LNCaP clone FGC (cell line): ENCODE data around the gene SCFD1.
"Not testable (repeated sequence)": the region's sequence is repeated elsewhere in the genome, so short reads cannot be mapped to it uniquely, and the experiment has no call there.

ENCODE experiments used
- DNase-seq: peaks from one replicate; pipeline ENCODE4 v3.0.0-alpha.2; 2011; ENCODE audit warnings: low read depth
- H3K4me3 ChIP-seq: 2 replicates; pipeline ENCODE4 v1.5.1; 2011; ENCODE audit warnings: mild to moderate bottlenecking, low read depth, low read length, control low read depth
- CTCF ChIP-seq: IDR thresholded peaks from 2 replicates; pipeline ENCODE4 v1.5.1; 2012; ENCODE audit warnings: mild to moderate bottlenecking; ENCODE audit not compliant: control insufficient read depth, insufficient read depth; ENCODE audit errors: extremely low read depth

The SCFD1 gene

GRCh38 chr14:30620178-30620577 is 1.9 kb upstream of the SCFD1 start:
- DNase-seq, result no peak
- TF ChIP-seq CTCF, result no peak
- H3K4me3 ChIP-seq, result no peak overlapping the region

- DNase-seq, result no peak
- H3K4me3 ChIP-seq, result peak overlapping the region; percentile 73
- no peak for TF ChIP-seq CTCF
Observed at GRCh38 chr14:30621354-30621939, 672 bp upstream of the SCFD1 start.

- TF ChIP-seq CTCF, result no peak
- no peak for DNase-seq
- peak overlapping the region; percentile 73 for H3K4me3 ChIP-seq
Observed at GRCh38 chr14:30623412-30624131, 1.5 kb downstream of the SCFD1 start.

- H3K4me3 ChIP-seq, result no peak overlapping the region
- no peak for TF ChIP-seq CTCF
- DNase-seq, result no peak
Observed at GRCh38 chr14:30624132-30624423, 2.0 kb downstream of the SCFD1 start.

GRCh38 chr14:30625533-30625932 is 3.4 kb downstream of the SCFD1 start:
- H3K4me3 ChIP-seq, result no peak overlapping the region
- no peak for TF ChIP-seq CTCF
- DNase-seq, result no peak

- not testable (repeated sequence) for DNase-seq, H3K4me3 ChIP-seq
Observed at GRCh38 chr14:30629432-30629831, 7.3 kb downstream of the SCFD1 start.

- no peak for DNase-seq
- TF ChIP-seq CTCF, result no peak
- no peak overlapping the region for H3K4me3 ChIP-seq
Observed at GRCh38 chr14:30630248-30630647, 8.1 kb downstream of the SCFD1 start.
